Hepatocyte (in vitro differentiated cells): Measurements from ENCODE around the gene HNMT.

ENCODE experiments used
- CTCF ChIP-seq: fragments of 200-600 bp; sonication (generic); IDR thresholded peaks from 2 replicates; pipeline ENCODE4 v1.5.1; 2016; ENCODE audit warnings: antibody characterized with exemption, mild to moderate bottlenecking; ENCODE audit not compliant: poor library complexity
- EZH2phosphoT487 ChIP-seq: fragments of 200-600 bp; sonication (generic); IDR thresholded peaks from one replicate; pipeline ENCODE4 v1.6.1; 2018; ENCODE audit warnings: antibody characterized with exemption, mild to moderate bottlenecking, low read depth, moderate library complexity; ENCODE audit not compliant: unreplicated experiment, severe bottlenecking

- TF ChIP-seq CTCF (no peak), EZH2phosphoT487 (no peak)
Measured at GRCh38 chr2:138003411-138003810, 39.1 kb downstream of the HNMT start.
